Loucy (cell line): ENCODE measurements around the gene INTS12.
A peak's percentile ranks its signal among the peaks of the same experiment; 100 is the strongest.

ENCODE experiments used
- H2AFZ ChIP-seq: fragments of 200-600 bp; sonication (generic); 2 replicates; pipeline ENCODE4 v1.6.0; 2016; ENCODE audit warnings: antibody characterized with exemption, mild to moderate bottlenecking, low read length, moderate library complexity
- H3F3A ChIP-seq: fragments of 200-600 bp; 2 replicates; pipeline ENCODE4 v1.6.0; 2016; ENCODE audit warnings: antibody characterized with exemption, low read depth, mild to moderate bottlenecking
- H3K27me3 ChIP-seq: fragments of 200-600 bp; sonication (generic); 2 replicates; pipeline ENCODE4 v1.6.1; 2014; ENCODE audit warnings: low read length, mild to moderate bottlenecking; ENCODE audit not compliant: insufficient read depth, poor library complexity, severe bottlenecking
- H3K36me3 ChIP-seq: fragments of 200-600 bp; sonication (generic); 2 replicates; pipeline ENCODE4 v1.6.1; 2016; ENCODE audit warnings: low read length; ENCODE audit not compliant: insufficient read depth
- H3K4me1 ChIP-seq: fragments of 200-600 bp; sonication (generic); 2 replicates; pipeline ENCODE4 v1.5.1; 2014; ENCODE audit warnings: low read length, mild to moderate bottlenecking; ENCODE audit not compliant: insufficient read depth, poor library complexity, severe bottlenecking
- H3K4me2 ChIP-seq: fragments of 200-600 bp; sonication (generic); 2 replicates; pipeline ENCODE4 v1.6.0; 2014; ENCODE audit warnings: antibody characterized with exemption, low read length, low read depth, mild to moderate bottlenecking; ENCODE audit not compliant: poor library complexity, severe bottlenecking
- H3K4me3 ChIP-seq: fragments of 200-600 bp; sonication (generic); 2 replicates; pipeline ENCODE4 v1.5.1; 2014; ENCODE audit warnings: low read length, mild to moderate bottlenecking, mixed read lengths; ENCODE audit not compliant: poor library complexity, severe bottlenecking
- H3K79me2 ChIP-seq: fragments of 200-600 bp; sonication (generic); 2 replicates; pipeline ENCODE4 v1.6.1; 2014; ENCODE audit warnings: low read length; ENCODE audit not compliant: insufficient read depth
- H3K9ac ChIP-seq: fragments of 200-600 bp; sonication (generic); 2 replicates; pipeline ENCODE4 v1.6.0; 2014; ENCODE audit warnings: mild to moderate bottlenecking, low read depth, low read length, moderate library complexity; ENCODE audit not compliant: poor library complexity, severe bottlenecking
- H3K9me2 ChIP-seq: fragments of 200-600 bp; sonication (generic); replicated peaks from 2 replicates; pipeline ENCODE4 v1.6.1; 2016; ENCODE audit warnings: low read depth, low read length, mixed read lengths
- H3K9me3 ChIP-seq: fragments of 200-600 bp; sonication (generic); 2 replicates; pipeline ENCODE4 v1.6.1; 2014; ENCODE audit warnings: mild to moderate bottlenecking, antibody characterized with exemption, low read length, low read depth; ENCODE audit not compliant: insufficient read depth
- H4K20me1 ChIP-seq: fragments of 200-600 bp; sonication (generic); 2 replicates; pipeline ENCODE4 v1.6.0; 2014; ENCODE audit warnings: antibody characterized with exemption, low read length, mild to moderate bottlenecking; ENCODE audit not compliant: insufficient read depth, poor library complexity, severe bottlenecking
- CTCF ChIP-seq: fragments of 200-600 bp; sonication (generic); conservative IDR thresholded peaks from 2 replicates; pipeline ENCODE4 v1.5.1; 2014; ENCODE audit warnings: mild to moderate bottlenecking, antibody characterized with exemption, low read length
- EZH2phosphoT487 ChIP-seq: fragments of 200-600 bp; IDR thresholded peaks from 2 replicates; pipeline ENCODE4 v1.6.1; 2018; ENCODE audit warnings: antibody characterized with exemption, mild to moderate bottlenecking, moderate library complexity, borderline replicate concordance

Gene INTS12

GRCh38 chr4:105710678-105711077, 2.2 kb upstream of the INTS12 start:
- H3F3A ChIP-seq = no peaks in the 10 kb centered on the region
- H2AFZ ChIP-seq = no peak overlapping the region
- H3K4me1 ChIP-seq = peaks cover 53% of the 10 kb centered on the region
- H3K27me3 ChIP-seq = no peaks in the 10 kb centered on the region
- no peak for TF ChIP-seq CTCF
- no peak for TF ChIP-seq EZH2phosphoT487
- H4K20me1 ChIP-seq = peaks cover 11% of the 10 kb centered on the region
- peak overlapping the region; percentile 97 for H3K4me3 ChIP-seq
- H3K9ac ChIP-seq = peak overlapping the region; percentile 8
- peaks cover 59% of the 10 kb centered on the region for H3K79me2 ChIP-seq
- peak overlapping the region; percentile 94 for H3K4me2 ChIP-seq
- H3K9me3 ChIP-seq = no peaks in the 10 kb centered on the region
- no peaks in the 10 kb centered on the region for H3K9me2 ChIP-seq
- no peaks in the 10 kb centered on the region for H3K36me3 ChIP-seq

- no peaks in the 10 kb centered on the region for H3K9me3 ChIP-seq
- H3K27me3 ChIP-seq = no peaks in the 10 kb centered on the region
- TF ChIP-seq EZH2phosphoT487 = no peak
- TF ChIP-seq CTCF = no peak
- peak overlapping the region; percentile 97 for H3K4me3 ChIP-seq
- H3K79me2 ChIP-seq = peaks cover 64% of the 10 kb centered on the region
- peaks cover 51% of the 10 kb centered on the region for H3K4me1 ChIP-seq
- peaks cover 11% of the 10 kb centered on the region for H4K20me1 ChIP-seq
- H2AFZ ChIP-seq = no peak overlapping the region
- peak overlapping the region; percentile 94 for H3K4me2 ChIP-seq
- H3K9me2 ChIP-seq = no peaks in the 10 kb centered on the region
- no peaks in the 10 kb centered on the region for H3F3A ChIP-seq
- peak overlapping the region; percentile 85 for H3K9ac ChIP-seq
- no peaks in the 10 kb centered on the region for H3K36me3 ChIP-seq
Observed at GRCh38 chr4:105710012-105710600, 1.6 kb upstream of the INTS12 start.

GRCh38 chr4:105709081-105709450, 577 bp upstream of the INTS12 start:
- Histone ChIP-seq H3F3A (no peaks in the 10 kb centered on the region), H3K9ac (peak overlapping the region; percentile 85), H4K20me1 (peaks cover 11% of the 10 kb centered on the region), H3K27me3 (no peaks in the 10 kb centered on the region), H3K4me3 (peak overlapping the region; percentile 97), H3K9me2 (no peaks in the 10 kb centered on the region), H3K79me2 (peaks cover 74% of the 10 kb centered on the region), H3K9me3 (no peaks in the 10 kb centered on the region), H3K36me3 (no peaks in the 10 kb centered on the region), H3K4me1 (peaks cover 51% of the 10 kb centered on the region), H2AFZ (peak overlapping the region; percentile 99), H3K4me2 (peak overlapping the region; percentile 94)
- TF ChIP-seq EZH2phosphoT487 = no peak
- TF ChIP-seq CTCF = no peak
